H1 (cell line): ENCODE measurements around the gene VWF. TPM values are rescaled to one million over a fixed set of nuclear protein-coding genes. Genes with fewer than 3 reads are reported as not detected.

Experiments
- CTCF ChIA-PET: fragments of 300-600 bp; sonication (Branson Sonifier 250); formaldehyde crosslinking; loops from one replicate; lab custom pipeline; 2021; ENCODE audit not compliant: partially characterized antibody; lab: Charles Lee
- POLR2A ChIA-PET: fragments of 300-600 bp; sonication (Branson Sonifier 250); formaldehyde crosslinking; loops from one replicate; lab custom pipeline; 2021; ENCODE audit warnings: inconsistent platforms; ENCODE audit not compliant: partially characterized antibody; lab: Charles Lee
- DNase-seq, 2 experiments: peaks; one replicate each; pipeline versions ENCODE4 v3.0.0 to v3.0.0-alpha.2; 2010 to 2022; ENCODE audit warnings: low spot score in 2 of 2, low read depth in 1 of 2, mixed read lengths in 1 of 2
- FAIRE-seq: peaks from 2 replicates; lab custom pipeline; 2011; peaks lifted over from hg19 to GRCh38; lab: Jason Lieb, UNC
- H2AFZ ChIP-seq: 2 replicates; pipeline ENCODE4 v1.8.1; 2012; ENCODE audit warnings: low read length, inconsistent platforms
- H2AK5ac ChIP-seq: 2 replicates; pipeline ENCODE4 v1.6.1; 2013; ENCODE audit warnings: low read depth, low read length
- H2BK120ac ChIP-seq: replicated peaks from 2 replicates; pipeline ENCODE3; 2013; ENCODE audit warnings: low read depth, low read length, inconsistent platforms
- H2BK12ac ChIP-seq: 2 replicates; pipeline ENCODE4 v1.6.1; 2013; ENCODE audit warnings: low read depth, low read length
- H2BK15ac ChIP-seq: 2 replicates; pipeline ENCODE4 v1.6.1; 2013; ENCODE audit warnings: low read length
- H2BK20ac ChIP-seq: 2 replicates; pipeline ENCODE4 v1.6.1; 2013; ENCODE audit warnings: low read length
- H2BK5ac ChIP-seq: 2 replicates; pipeline ENCODE4 v1.6.1; 2013; ENCODE audit warnings: low read depth, low read length
- H3K14ac ChIP-seq: 2 replicates; pipeline ENCODE4 v1.6.1; 2013; ENCODE audit warnings: inconsistent platforms; ENCODE audit not compliant: insufficient read length
- H3K18ac ChIP-seq: 2 replicates; pipeline ENCODE4 v1.6.1; 2013; ENCODE audit warnings: low read length; ENCODE audit errors: extremely low read depth
- H3K23ac ChIP-seq: 2 replicates; pipeline ENCODE4 v1.6.1; 2013; ENCODE audit warnings: inconsistent platforms; ENCODE audit not compliant: insufficient read length
- H3K23me2 ChIP-seq: 2 replicates; pipeline ENCODE4 v1.6.1; 2013; ENCODE audit warnings: low read depth, low read length
- H3K27ac ChIP-seq: 2 replicates; pipeline ENCODE4 v1.6.1; 2011; ENCODE audit warnings: low read depth, low read length, inconsistent platforms
- H3K27me3 ChIP-seq, 4 experiments: replicated peaks in 1 of 4; 1 replicate in 1 of 4; 2 replicates in 3 of 4; pipeline versions ENCODE4 v1.6.1 to v1.8.1; 2011 to 2013; ENCODE audit warnings: low read length in 3 of 4, mild to moderate bottlenecking in 3 of 4, inconsistent platforms in 2 of 4, mixed read lengths in 2 of 4, moderate library complexity in 1 of 4; ENCODE audit not compliant: control insufficient read depth in 3 of 4, insufficient read depth in 3 of 4; ENCODE audit errors: extremely low read depth in 1 of 4
- H3K36me3 ChIP-seq, 4 experiments: 2 replicates each; pipeline versions ENCODE4 v1.6.1 to v1.8.1; 2011 to 2013; ENCODE audit warnings: mild to moderate bottlenecking in 4 of 4, low read length in 3 of 4, moderate library complexity in 2 of 4, control low read depth in 1 of 4, inconsistent platforms in 1 of 4; ENCODE audit not compliant: insufficient read depth in 4 of 4, control insufficient read depth in 2 of 4
- H3K4ac ChIP-seq: replicated peaks from 2 replicates; pipeline ENCODE3; 2013; ENCODE audit warnings: low read length, low read depth, mixed read lengths, inconsistent platforms; ENCODE audit not compliant: insufficient read length
- H3K4me1 ChIP-seq, 4 experiments: replicated peaks in 1 of 4; 1 replicate in 1 of 4; 2 replicates in 3 of 4; pipeline versions ENCODE4 v1.6.1 to v1.8.1; 2011 to 2013; ENCODE audit warnings: low read length in 3 of 4, inconsistent platforms in 2 of 4, mixed read lengths in 1 of 4; ENCODE audit not compliant: insufficient read depth in 4 of 4, control insufficient read depth in 3 of 4
- H3K4me2 ChIP-seq, 2 experiments: 2 replicates each; pipeline versions ENCODE4 v1.6.1 to v1.8.1; 2011 to 2013; ENCODE audit warnings: low read depth in 2 of 2, low read length in 2 of 2, control low read depth in 1 of 2, inconsistent platforms in 1 of 2, mild to moderate bottlenecking in 1 of 2; ENCODE audit not compliant: insufficient read depth in 1 of 2
- H3K4me3 ChIP-seq, 4 experiments: fragments of 200-600, 300-600 bp in 1 of 4; sonication (generic), shearing (Covaris generic), sonication (Bioruptor Twin) in 1 of 4; 2 replicates each; pipeline versions ENCODE4 v1.5.1 to v1.8.1; 2011 to 2016; ENCODE audit warnings: low read length in 4 of 4, low read depth in 3 of 4, control low read depth in 2 of 4, inconsistent platforms in 2 of 4, mild to moderate bottlenecking in 2 of 4, mixed read lengths in 1 of 4, moderate library complexity in 1 of 4; ENCODE audit not compliant: insufficient read depth in 2 of 4; ENCODE audit errors: extremely low read depth in 1 of 4
- H3K56ac ChIP-seq: replicated peaks from 2 replicates; pipeline ENCODE3; 2013; ENCODE audit warnings: low read depth, mild to moderate bottlenecking, mixed read lengths, low read length, inconsistent platforms; ENCODE audit not compliant: insufficient read length
- H3K79me1 ChIP-seq: 2 replicates; pipeline ENCODE4 v1.6.1; 2013; ENCODE audit warnings: low read depth, low read length, control low read depth
- H3K79me2 ChIP-seq, 2 experiments: 2 replicates each; pipeline versions ENCODE4 v1.6.1 to v1.8.1; 2012 to 2013; ENCODE audit warnings: low read length in 2 of 2, mild to moderate bottlenecking in 2 of 2, inconsistent platforms in 1 of 2; ENCODE audit not compliant: insufficient read depth in 2 of 2, control insufficient read depth in 1 of 2
- H3K9ac ChIP-seq, 4 experiments: replicated peaks in 1 of 4; 1 replicate in 1 of 4; 2 replicates in 3 of 4; pipeline versions ENCODE4 v1.6.1 to v1.8.1; 2011 to 2013; ENCODE audit warnings: low read depth in 3 of 4, low read length in 3 of 4, control low read depth in 2 of 4, mild to moderate bottlenecking in 2 of 4, moderate library complexity in 2 of 4, inconsistent platforms in 1 of 4; ENCODE audit errors: extremely low read depth in 1 of 4
- H3K9me3 ChIP-seq, 2 experiments: 2 replicates each; pipeline versions ENCODE4 v1.6.1 to v1.8.1; 2012 to 2013; ENCODE audit warnings: mild to moderate bottlenecking in 2 of 2, moderate library complexity in 2 of 2, control low read depth in 1 of 2, inconsistent platforms in 1 of 2, low read depth in 1 of 2, low read length in 1 of 2, mixed read lengths in 1 of 2; ENCODE audit not compliant: insufficient read depth in 2 of 2
- H4K20me1 ChIP-seq, 2 experiments: replicated peaks in 1 of 2; 2 replicates each; pipeline versions ENCODE3 to v1.8.1; 2011 to 2013; ENCODE audit warnings: inconsistent platforms in 2 of 2, low read length in 2 of 2, mild to moderate bottlenecking in 1 of 2; ENCODE audit not compliant: insufficient read depth in 2 of 2, control insufficient read depth in 1 of 2
- H4K5ac ChIP-seq: 2 replicates; pipeline ENCODE4 v1.6.1; 2013; ENCODE audit warnings: low read length, low read depth, mixed read lengths, inconsistent platforms; ENCODE audit not compliant: insufficient read length
- H4K8ac ChIP-seq: 2 replicates; pipeline ENCODE4 v1.8.0; 2013; ENCODE audit warnings: mild to moderate bottlenecking, moderate library complexity, low read length, inconsistent platforms; ENCODE audit not compliant: insufficient read depth; ENCODE audit errors: extremely low read depth
- H4K91ac ChIP-seq: replicated peaks from 2 replicates; pipeline ENCODE3; 2013; ENCODE audit warnings: low read length, mixed read lengths, inconsistent platforms; ENCODE audit not compliant: insufficient read length
- CHD2 ChIP-seq: IDR thresholded peaks from 2 replicates; pipeline ENCODE4 v1.6.1; 2012; ENCODE audit warnings: low read length, improper control_type of control experiment
- MAX ChIP-seq: IDR thresholded peaks from 2 replicates; pipeline ENCODE4 v1.6.1; 2012; ENCODE audit warnings: inconsistent platforms
- POU5F1 ChIP-seq: IDR thresholded peaks from 2 replicates; pipeline ENCODE4 v1.6.1; 2011; ENCODE audit warnings: low read depth, mild to moderate bottlenecking, low read length, moderate library complexity
- TAF1 ChIP-seq: IDR thresholded peaks from 2 replicates; pipeline ENCODE4 v1.6.1; 2011; ENCODE audit warnings: mild to moderate bottlenecking, low read depth, low read length
- WGBS, 2 experiments: shearing (Covaris generic) in 1 of 2; methylation state at CpG; one replicate each; pipeline versions ENCODE4 v1.1.6 to v1.1.7; 2013 to 2015; ENCODE audit warnings: low lambda C conversion rate in 2 of 2, mixed read lengths in 2 of 2, inconsistent platforms in 1 of 2, low coverage in 1 of 2, missing lambda C conversion rate in 1 of 2; ENCODE audit not compliant: insufficient replicate concordance in 2 of 2, insufficient coverage in 1 of 2, insufficient read length in 1 of 2; ENCODE audit errors: extremely low coverage in 1 of 2, missing lambda C conversion rate in 1 of 2; 5-methylcytosine and 5-hydroxymethylcytosine counted together
- polyA plus RNA-seq, 7 experiments: library from polyadenylated mRNA; depleted of rRNA in 3 of 7; stranded (reverse) in 5 of 7; unstranded in 2 of 7; fragments of >200 nt in 5 of 7; fragments of 200-250 nt in 2 of 7; gene quantifications; 1 replicate in 5 of 7; 2 replicates in 1 of 7; 4 replicates in 1 of 7; pipeline versions ENCODE4 v1.2.1 to v1.2.3, GENCODE V29; 2011 to 2013; ENCODE audit warnings: missing spikeins in 2 of 7, mixed read lengths in 2 of 7
- total RNA-seq: library from RNA; stranded (reverse); fragmentation: NEBNext Ultra II Directional; extraction: Animal tissue kit (Norgen Biotek cat#: 25700); gene quantifications from 2 replicates; pipeline ENCODE4 v1.2.1, GENCODE V29; 2021

VWF gene
- total and polyA plus RNA-seq, 2 of the 8 experiments (the other 6 are each of a cell fraction or from before 2014, with no cell fraction given) = 0.39 to 0.60 TPM

DNA sequence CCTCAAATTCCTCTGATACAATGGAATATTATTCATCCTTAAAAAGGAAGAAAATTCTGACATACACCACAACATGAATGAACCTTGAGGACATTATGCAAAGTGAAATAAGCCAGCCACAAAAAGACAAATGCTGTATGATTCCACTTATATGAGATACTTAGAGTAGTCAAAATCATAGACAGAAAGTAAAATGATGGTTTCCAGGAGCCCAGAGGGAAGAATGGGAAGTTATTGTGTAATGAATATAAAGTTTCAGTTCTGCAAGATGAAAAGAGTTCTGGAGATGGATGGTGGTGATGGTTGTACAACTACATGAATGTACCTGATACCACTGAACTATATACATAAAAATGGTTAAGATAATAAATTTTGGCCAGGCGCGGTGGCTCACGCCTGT, 18.3 kb downstream of the VWF start:
- Histone ChIP-seq H3K27me3 (no peaks in the 10 kb centered on the region), H2AFZ (no peak overlapping the region), H3K79me2 (no peaks in the 10 kb centered on the region), H3K18ac (no peak overlapping the region), H3K56ac (no peak overlapping the region), H3K4me2 (no peak overlapping the region), H4K20me1 (no peaks in the 10 kb centered on the region), H3K27ac (no peak overlapping the region), H3K9me3 (no peaks in the 10 kb centered on the region), H3K9ac (no peak overlapping the region), H2BK12ac (no peak overlapping the region), H2BK15ac (no peak overlapping the region), H4K91ac (no peak overlapping the region), H3K79me1 (no peaks in the 10 kb centered on the region), H4K8ac (no peak overlapping the region), H3K4ac (no peak overlapping the region), H4K5ac (no peak overlapping the region), H3K23ac (no peak overlapping the region), H2BK20ac (no peak overlapping the region), H3K4me1 (no peaks in the 10 kb centered on the region), H2BK5ac (no peak overlapping the region), H3K23me2 (no peaks in the 10 kb centered on the region), H3K4me3 (no peak overlapping the region), H2BK120ac (no peak overlapping the region), H3K14ac (no peak overlapping the region), H3K36me3 (no peaks in the 10 kb centered on the region), H2AK5ac (no peak overlapping the region)
- WGBS, 2 experiments = 97% methylated on average over 3 of the region's 3 CpGs; no CpG with 5 or more reads in 1 of the 2 experiments
- TF ChIP-seq MAX (no peak), TAF1 (no peak), CHD2 (no peak), POU5F1 (no peak)
- no peak for DNase-seq
- CTCF ChIA-PET = interaction anchor here (0.7 to 1.4 kb wide), 2 partner anchors 19 to 199 kb away, joined by 3 read pairs; no protein-coding TSS in a partner anchor
- POLR2A ChIA-PET = no interaction called here
- no peak for FAIRE-seq
